Esophagus muscularis mucosa (tissue), 3 donors: ENCODE results near the gene SLC27A2.

Experiments
- CTCF ChIP-seq, 3 experiments: fragments of 200-600 bp in 2 of 3; fragments of 450-650 bp in 1 of 3; sonication (generic) in 2 of 3; IDR thresholded peaks; one replicate each; pipeline ENCODE4 v1.5.1; 2017 to 2019; ENCODE audit warnings: antibody characterized with exemption in 3 of 3, mild to moderate bottlenecking in 2 of 3, moderate library complexity in 1 of 3
- POLR2AphosphoS5 ChIP-seq, 2 donors: sonication (generic); formaldehyde crosslinking; IDR thresholded peaks; one replicate each; pipeline ENCODE4 v1.6.1; 2017; ENCODE audit warnings: antibody characterized with exemption in 2 of 2

- TF ChIP-seq CTCF (IDR thresholded peaks at IDR 0.05) (no peak), POLR2AphosphoS5 (IDR thresholded peaks at IDR 0.05) (no peak)
Measured at GRCh38 chr15:50231761-50232160, 49.8 kb downstream of the SLC27A2 start.
